HepG2 (cell line): ENCODE results near the gene HNRNPH3. TPM values are rescaled to one million over a fixed set of nuclear protein-coding genes. Genes with fewer than 3 reads are reported as not detected.
A peak's percentile ranks its signal among the peaks of the same experiment; 100 is the strongest.

Source experiments
- AGO2 ChIP-seq: fragments of 200-400 bp; formaldehyde crosslinking; optimal IDR thresholded peaks from 2 replicates; pipeline ENCODE3; 2017; ENCODE audit warnings: mild to moderate bottlenecking, low read depth, low read length, moderate library complexity
- CHCHD3 ChIP-seq: sonication (generic); formaldehyde crosslinking; IDR thresholded peaks from 2 replicates; pipeline ENCODE4 v1.8.0; 2022; ENCODE audit warnings: mild to moderate bottlenecking, missing genetic modification reagents, moderate library complexity
- DR1 ChIP-seq: sonication (generic); formaldehyde crosslinking; IDR thresholded peaks from 2 replicates; pipeline ENCODE4 v1.8.0; 2021; ENCODE audit warnings: mild to moderate bottlenecking, missing genetic modification reagents, inconsistent platforms
- ESRRA ChIP-seq: sonication (generic); formaldehyde crosslinking; IDR thresholded peaks from 2 replicates; pipeline ENCODE4 v1.5.1; 2020; ENCODE audit warnings: mild to moderate bottlenecking, low read depth, missing genetic modification reagents
- FOXO1 ChIP-seq: sonication (generic); formaldehyde crosslinking; IDR thresholded peaks from 2 replicates; pipeline ENCODE4 v1.4.0; 2020; ENCODE audit warnings: missing genetic modification reagents
- HNF1B ChIP-seq: sonication (generic); formaldehyde crosslinking; IDR thresholded peaks from 2 replicates; pipeline ENCODE4 v1.5.1; 2020; ENCODE audit warnings: mild to moderate bottlenecking, moderate library complexity, missing genetic modification reagents
- KLF16 ChIP-seq, 2 experiments: sonication (generic) in 1 of 2; formaldehyde crosslinking in 1 of 2; IDR thresholded peaks; 2 replicates each; pipeline versions ENCODE4 v1.6.1 to v1.8.0; 2016 to 2023; ENCODE audit warnings: missing genetic modification reagents in 2 of 2, missing compliant biosample characterization in 1 of 2
- MIER3 ChIP-seq: IDR thresholded peaks from 2 replicates; pipeline ENCODE4 v1.6.1; 2016; ENCODE audit warnings: missing compliant biosample characterization, borderline replicate concordance
- NFATC3 ChIP-seq: sonication (generic); formaldehyde crosslinking; IDR thresholded peaks from 2 replicates; pipeline ENCODE4 v1.5.1; 2020; ENCODE audit warnings: mild to moderate bottlenecking, missing genetic modification reagents
- TRIM24 ChIP-seq: sonication (generic); formaldehyde crosslinking; IDR thresholded peaks from 2 replicates; pipeline ENCODE4 v1.8.0; 2022; ENCODE audit warnings: mild to moderate bottlenecking, missing genetic modification reagents
- ZBTB42 ChIP-seq: sonication (generic); formaldehyde crosslinking; IDR thresholded peaks from 2 replicates; pipeline ENCODE4 v1.5.0; 2020; ENCODE audit warnings: mild to moderate bottlenecking, missing genetic modification reagents
- ZFP1 ChIP-seq: IDR thresholded peaks from 2 replicates; pipeline ENCODE4 v1.6.1; 2016
- ZNF367 ChIP-seq: sonication (generic); formaldehyde crosslinking; IDR thresholded peaks from 2 replicates; pipeline ENCODE4 v1.4.0; 2020; ENCODE audit warnings: missing genetic modification reagents, borderline replicate concordance
- ZNF44 ChIP-seq: sonication (generic); formaldehyde crosslinking; IDR thresholded peaks from 2 replicates; pipeline ENCODE4 v1.5.1; 2020; ENCODE audit warnings: mild to moderate bottlenecking, missing genetic modification reagents
- ZNF460 ChIP-seq: sonication (generic); formaldehyde crosslinking; IDR thresholded peaks from 2 replicates; pipeline ENCODE4 v1.5.1; 2020; ENCODE audit warnings: missing genetic modification reagents, mild to moderate bottlenecking, borderline replicate concordance
- ZNF501 ChIP-seq: sonication (generic); formaldehyde crosslinking; IDR thresholded peaks from 2 replicates; pipeline ENCODE4 v1.5.1; 2020; ENCODE audit warnings: mild to moderate bottlenecking, moderate library complexity, missing genetic modification reagents
- ZNF530 ChIP-seq: sonication (generic); formaldehyde crosslinking; IDR thresholded peaks from 2 replicates; pipeline ENCODE4 v1.5.0; 2020; ENCODE audit warnings: low read depth, mild to moderate bottlenecking, missing genetic modification reagents
- ZNF629 ChIP-seq: sonication (generic); formaldehyde crosslinking; conservative IDR thresholded peaks from 2 replicates; pipeline ENCODE4 v1.5.0; 2020; ENCODE audit warnings: missing genetic modification reagents
- ZNF678 ChIP-seq: sonication (generic); formaldehyde crosslinking; IDR thresholded peaks from 2 replicates; pipeline ENCODE4 v1.4.0; 2020; ENCODE audit warnings: mild to moderate bottlenecking, missing genetic modification reagents
- polyA plus RNA-seq, 8 experiments: library from polyadenylated mRNA; depleted of rRNA in 3 of 8; stranded (reverse) in 7 of 8; unstranded in 1 of 8; fragments of >200 nt; fragmentation: Illumina TruSeq in 4 of 8; extraction: Trizol in 4 of 8; gene quantifications; 2 replicates each; pipeline versions ENCODE4 v1.2.1 to v1.2.3, GENCODE V29; 2011 to 2016; ENCODE audit warnings: low read depth in 4 of 8, missing spikeins in 1 of 8, mixed read lengths in 1 of 8; ENCODE audit not compliant: insufficient read depth in 1 of 8
- total RNA-seq, 5 experiments: library from RNA; depleted of rRNA; stranded (reverse); fragments of >200 nt; fragmentation: Illumina TruSeq; extraction: Trizol; gene quantifications; 2 replicates each; pipeline ENCODE4 v1.2.3, GENCODE V29; 2016; ENCODE audit warnings: low read depth in 1 of 5
- TF ChIP-seq, protein P1 (sequence below): sonication (generic); formaldehyde crosslinking; IDR thresholded peaks from 2 replicates; pipeline ENCODE4 v1.5.1; 2020; ENCODE audit warnings: missing genetic modification reagents, mild to moderate bottlenecking, borderline replicate concordance
- TF ChIP-seq, protein P2 (sequence below): sonication (generic); formaldehyde crosslinking; IDR thresholded peaks from 2 replicates; pipeline ENCODE4 v1.4.0; 2020; ENCODE audit warnings: missing genetic modification reagents
- TF ChIP-seq, protein P3 (sequence below): sonication (generic); formaldehyde crosslinking; IDR thresholded peaks from 2 replicates; pipeline ENCODE4 v1.5.0; 2020; ENCODE audit warnings: mild to moderate bottlenecking, missing genetic modification reagents

The HNRNPH3 gene
- total and polyA plus RNA-seq, 2 of the 13 experiments (the other 11 are each of a cell fraction or from before 2014, with no cell fraction given): 46.0 to 47.7 TPM

GRCh38 chr10:68331455-68332258 is at the start of gene HNRNPH3 (continued):
- TF ChIP-seq, protein P1, sequence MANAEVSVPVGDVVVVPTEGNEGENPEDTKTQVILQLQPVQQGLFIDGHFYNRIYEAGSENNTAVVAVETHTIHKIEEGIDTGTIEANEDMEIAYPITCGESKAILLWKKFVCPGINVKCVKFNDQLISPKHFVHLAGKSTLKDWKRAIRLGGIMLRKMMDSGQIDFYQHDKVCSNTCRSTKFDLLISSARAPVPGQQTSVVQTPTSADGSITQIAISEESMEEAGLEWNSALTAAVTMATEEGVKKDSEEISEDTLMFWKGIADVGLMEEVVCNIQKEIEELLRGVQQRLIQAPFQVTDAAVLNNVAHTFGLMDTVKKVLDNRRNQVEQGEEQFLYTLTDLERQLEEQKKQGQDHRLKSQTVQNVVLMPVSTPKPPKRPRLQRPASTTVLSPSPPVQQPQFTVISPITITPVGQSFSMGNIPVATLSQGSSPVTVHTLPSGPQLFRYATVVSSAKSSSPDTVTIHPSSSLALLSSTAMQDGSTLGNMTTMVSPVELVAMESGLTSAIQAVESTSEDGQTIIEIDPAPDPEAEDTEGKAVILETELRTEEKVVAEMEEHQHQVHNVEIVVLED (CRISPR knock-in tag): peak; percentile 89
- TF ChIP-seq DR1 (CRISPR knock-in tag) (peak; percentile 98), ESRRA (CRISPR knock-in tag) (peak; percentile 18; the same call in 1 of the 2 replicates), AGO2 (peak; percentile 86), ZNF678 (CRISPR knock-in tag) (no peak; the same call in 1 of the 2 replicates), CHCHD3 (no peak; the same call in 1 of the 2 replicates), TRIM24 (CRISPR knock-in tag) (no peak), NFATC3 (CRISPR knock-in tag) (peak; percentile 88), ZNF367 (CRISPR knock-in tag) (0 out of 2 replicates have a peak, but pooled peaks have one; percentile 69), ZNF501 (CRISPR knock-in tag) (peak; percentile 86), ZNF44 (peak; percentile 62), ZBTB42 (CRISPR knock-in tag) (peak; percentile 89), FOXO1 (no peak; the same call in none of the 2 replicates), ZNF530 (no peak), MIER3 (CRISPR knock-in tag) (peak; percentile 70; the same call in 1 of the 2 replicates), ZNF629 (CRISPR knock-in tag) (0 out of 2 replicates have a peak, but pooled peaks have one; percentile 30), ZNF460 (CRISPR knock-in tag) (no peak; the same call in 1 of the 2 replicates), HNF1B (CRISPR knock-in tag) (peak; percentile 90), ZFP1 (CRISPR knock-in tag) (0 out of 2 replicates have a peak, but pooled peaks have one; percentile 74), KLF16 (CRISPR knock-in tag; IDR thresholded peaks at IDR 0.05) (peak; percentile 62 to 97; a peak in 2 of 4 replicates)
- TF ChIP-seq, protein P2, sequence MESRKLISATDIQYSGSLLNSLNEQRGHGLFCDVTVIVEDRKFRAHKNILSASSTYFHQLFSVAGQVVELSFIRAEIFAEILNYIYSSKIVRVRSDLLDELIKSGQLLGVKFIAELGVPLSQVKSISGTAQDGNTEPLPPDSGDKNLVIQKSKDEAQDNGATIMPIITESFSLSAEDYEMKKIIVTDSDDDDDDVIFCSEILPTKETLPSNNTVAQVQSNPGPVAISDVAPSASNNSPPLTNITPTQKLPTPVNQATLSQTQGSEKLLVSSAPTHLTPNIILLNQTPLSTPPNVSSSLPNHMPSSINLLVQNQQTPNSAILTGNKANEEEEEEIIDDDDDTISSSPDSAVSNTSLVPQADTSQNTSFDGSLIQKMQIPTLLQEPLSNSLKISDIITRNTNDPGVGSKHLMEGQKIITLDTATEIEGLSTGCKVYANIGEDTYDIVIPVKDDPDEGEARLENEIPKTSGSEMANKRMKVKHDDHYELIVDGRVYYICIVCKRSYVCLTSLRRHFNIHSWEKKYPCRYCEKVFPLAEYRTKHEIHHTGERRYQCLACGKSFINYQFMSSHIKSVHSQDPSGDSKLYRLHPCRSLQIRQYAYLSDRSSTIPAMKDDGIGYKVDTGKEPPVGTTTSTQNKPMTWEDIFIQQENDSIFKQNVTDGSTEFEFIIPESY: peak; percentile 36
- TF ChIP-seq, protein P3, sequence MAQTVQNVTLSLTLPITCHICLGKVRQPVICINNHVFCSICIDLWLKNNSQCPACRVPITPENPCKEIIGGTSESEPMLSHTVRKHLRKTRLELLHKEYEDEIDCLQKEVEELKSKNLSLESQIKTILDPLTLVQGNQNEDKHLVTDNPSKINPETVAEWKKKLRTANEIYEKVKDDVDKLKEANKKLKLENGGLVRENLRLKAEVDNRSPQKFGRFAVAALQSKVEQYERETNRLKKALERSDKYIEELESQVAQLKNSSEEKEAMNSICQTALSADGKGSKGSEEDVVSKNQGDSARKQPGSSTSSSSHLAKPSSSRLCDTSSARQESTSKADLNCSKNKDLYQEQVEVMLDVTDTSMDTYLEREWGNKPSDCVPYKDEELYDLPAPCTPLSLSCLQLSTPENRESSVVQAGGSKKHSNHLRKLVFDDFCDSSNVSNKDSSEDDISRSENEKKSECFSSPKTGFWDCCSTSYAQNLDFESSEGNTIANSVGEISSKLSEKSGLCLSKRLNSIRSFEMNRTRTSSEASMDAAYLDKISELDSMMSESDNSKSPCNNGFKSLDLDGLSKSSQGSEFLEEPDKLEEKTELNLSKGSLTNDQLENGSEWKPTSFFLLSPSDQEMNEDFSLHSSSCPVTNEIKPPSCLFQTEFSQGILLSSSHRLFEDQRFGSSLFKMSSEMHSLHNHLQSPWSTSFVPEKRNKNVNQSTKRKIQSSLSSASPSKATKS (CRISPR knock-in tag): no peak
